C4-2B (cell line): ENCODE data around the gene PCDH15.

Experiments used
- CTCF ChIP-seq: fragments of 450-650 bp; conservative IDR thresholded peaks from 2 replicates; pipeline ENCODE4 v1.5.1; 2017; ENCODE audit warnings: mild to moderate bottlenecking
- ZFX ChIP-seq: fragments of 450-650 bp; IDR thresholded peaks from 2 replicates; pipeline ENCODE4 v1.6.1; 2017

- TF ChIP-seq CTCF (no peak), ZFX (no peak)
Measured at GRCh38 chr10:53952698-53953630, 848.1 kb downstream of the PCDH15 start.
